Mucosa of stomach (tissue), 1 donor: ENCODE measurements around the gene FBXW7.

Experiments used
- H3K27me3 ChIP-seq: one replicate; pipeline ENCODE4 v1.7.0; 2013; ENCODE audit warnings: mild to moderate bottlenecking, low read length; ENCODE audit not compliant: control insufficient read depth, insufficient read depth
- H3K36me3 ChIP-seq: one replicate; pipeline ENCODE4 v1.7.0; 2013; ENCODE audit warnings: low read length; ENCODE audit not compliant: control insufficient read depth, insufficient read depth
- H3K4me1 ChIP-seq: one replicate; pipeline ENCODE4 v1.7.0; 2013; ENCODE audit warnings: mild to moderate bottlenecking, low read length; ENCODE audit not compliant: control insufficient read depth, insufficient read depth
- H3K4me3 ChIP-seq: one replicate; pipeline ENCODE4 v1.7.0; 2013; ENCODE audit warnings: low read length
- H3K9ac ChIP-seq: one replicate; pipeline ENCODE4 v1.7.0; 2013; ENCODE audit warnings: mild to moderate bottlenecking, low read length, moderate library complexity
- H3K9me3 ChIP-seq: one replicate; pipeline ENCODE4 v1.7.0; 2013; ENCODE audit warnings: mild to moderate bottlenecking, low read length, moderate library complexity; ENCODE audit not compliant: control insufficient read depth
- donor health status: Pancreatic carcinoma.

The FBXW7 gene

DNA sequence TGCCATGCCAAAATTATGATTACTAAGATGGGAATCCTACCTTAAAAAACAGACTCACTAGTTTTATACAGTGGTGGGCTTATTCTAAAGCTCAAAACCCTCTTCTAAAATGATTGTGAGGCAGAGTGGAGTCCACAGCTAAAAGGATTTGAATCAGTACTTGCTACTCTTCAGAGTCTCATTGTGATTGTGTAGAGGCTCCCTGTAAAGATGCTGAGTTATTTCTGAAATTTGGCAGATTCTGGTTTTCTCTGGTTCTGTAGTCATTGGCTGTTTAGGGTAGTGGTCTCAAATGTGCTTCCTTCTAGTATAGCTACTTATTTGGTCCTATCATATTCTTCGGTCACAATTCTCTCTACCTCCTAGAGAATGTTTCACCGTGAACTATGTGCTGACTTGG lies 104.1 kb downstream of the FBXW7 start:
- H3K27me3 ChIP-seq: no peaks in the 10 kb centered on the region
- no peaks in the 10 kb centered on the region for H3K36me3 ChIP-seq
- H3K4me3 ChIP-seq: no peak overlapping the region
- H3K9me3 ChIP-seq: no peaks in the 10 kb centered on the region
- no peaks in the 10 kb centered on the region for H3K4me1 ChIP-seq
- no peak overlapping the region for H3K9ac ChIP-seq

GRCh38 chr4:152431291-152431690 lies 104.6 kb downstream of the FBXW7 start:
- H3K27me3 ChIP-seq: no peaks in the 10 kb centered on the region
- H3K4me3 ChIP-seq: no peak overlapping the region
- H3K9me3 ChIP-seq: no peaks in the 10 kb centered on the region
- H3K9ac ChIP-seq: no peak overlapping the region
- H3K4me1 ChIP-seq: no peaks in the 10 kb centered on the region
- no peaks in the 10 kb centered on the region for H3K36me3 ChIP-seq

DNA sequence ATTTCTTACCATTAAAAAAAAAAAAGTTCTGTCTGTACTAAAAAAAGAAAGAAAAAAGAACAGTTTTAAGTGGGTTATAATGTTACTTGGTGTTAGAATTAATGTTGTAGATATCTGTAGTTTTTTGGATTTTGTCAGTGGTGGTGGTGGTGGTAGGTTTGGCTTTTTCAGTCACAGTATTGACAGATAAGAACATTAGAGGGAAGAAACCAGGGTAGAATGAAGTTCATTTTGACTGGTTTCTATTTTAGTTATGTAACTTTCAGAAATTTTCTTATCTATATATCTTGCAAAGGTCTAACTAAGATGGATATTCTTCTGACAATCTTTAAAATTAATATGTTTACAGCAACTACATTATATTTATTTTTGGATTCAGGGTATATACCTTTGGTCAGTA lies 105.4 kb downstream of the FBXW7 start:
- Histone ChIP-seq H3K27me3 (no peaks in the 10 kb centered on the region), H3K9me3 (no peaks in the 10 kb centered on the region), H3K9ac (no peak overlapping the region), H3K4me1 (peaks cover 5% of the 10 kb centered on the region), H3K4me3 (no peak overlapping the region), H3K36me3 (no peaks in the 10 kb centered on the region)

DNA sequence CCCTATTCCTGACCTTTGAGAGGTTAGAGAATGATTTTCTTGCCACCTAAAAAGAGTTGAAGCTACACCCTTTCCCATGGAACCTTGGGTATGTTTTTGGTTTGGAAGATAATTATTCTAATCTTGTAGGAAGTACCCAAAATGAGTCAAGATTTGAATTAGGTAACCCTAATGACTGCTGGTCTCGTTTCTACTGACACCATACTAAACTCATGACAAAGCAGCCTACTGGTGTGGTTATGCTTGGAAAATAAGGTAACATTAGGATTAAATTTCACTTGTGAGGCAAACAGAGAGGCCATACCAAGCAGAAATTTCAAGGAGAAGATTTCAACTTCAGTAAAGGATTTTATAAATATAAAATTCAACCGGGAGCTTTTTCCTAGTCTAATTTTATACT lies 107.9 kb downstream of the FBXW7 start:
- H3K9ac ChIP-seq: no peak overlapping the region

GRCh38 chr4:152424977-152425376 lies 110.9 kb downstream of the FBXW7 start:
- Histone ChIP-seq H3K27me3 (no peaks in the 10 kb centered on the region), H3K4me1 (peaks cover 5% of the 10 kb centered on the region)

More for the DNA sequence above, 107.9 kb downstream of the FBXW7 start:
- H3K36me3 ChIP-seq: no peaks in the 10 kb centered on the region
- peaks cover 5% of the 10 kb centered on the region for H3K4me1 ChIP-seq
- no peak overlapping the region for H3K4me3 ChIP-seq
- H3K27me3 ChIP-seq: no peaks in the 10 kb centered on the region
- no peaks in the 10 kb centered on the region for H3K9me3 ChIP-seq

GRCh38 chr4:152424396-152424795 lies 111.5 kb downstream of the FBXW7 start:
- no peaks in the 10 kb centered on the region for H3K27me3 ChIP-seq
- no peaks in the 10 kb centered on the region for H3K36me3 ChIP-seq
- no peaks in the 10 kb centered on the region for H3K9me3 ChIP-seq
- H3K4me1 ChIP-seq: peaks cover 5% of the 10 kb centered on the region
- no peak overlapping the region for H3K9ac ChIP-seq
- H3K4me3 ChIP-seq: no peak overlapping the region

More at GRCh38 chr4:152424977-152425376, 110.9 kb downstream of the FBXW7 start:
- Histone ChIP-seq H3K4me3 (no peak overlapping the region), H3K36me3 (no peaks in the 10 kb centered on the region), H3K9me3 (no peaks in the 10 kb centered on the region), H3K9ac (no peak overlapping the region)

DNA sequence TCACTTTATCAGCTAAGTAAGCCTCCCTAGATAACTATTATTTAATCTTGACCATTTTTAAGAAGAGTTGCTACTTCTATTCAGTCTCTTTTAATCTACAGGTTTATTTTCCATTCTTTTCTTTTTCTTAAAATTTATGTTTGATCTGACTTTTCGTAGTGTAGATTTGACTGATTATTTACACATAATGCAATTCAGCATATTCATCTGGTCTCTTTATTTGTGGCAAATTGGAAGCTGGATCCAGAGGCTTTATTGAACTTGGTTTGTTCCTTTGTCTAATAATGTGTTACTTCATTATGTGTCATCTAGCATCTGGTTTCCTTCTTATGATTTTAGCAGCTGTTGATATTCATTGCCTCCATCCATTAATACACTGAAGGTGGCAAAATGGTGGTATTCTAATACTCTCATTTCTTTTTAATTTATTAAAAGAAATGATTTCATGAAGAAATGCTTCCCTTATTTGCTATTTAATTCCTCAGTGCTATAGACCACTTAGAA lies 113.0 kb downstream of the FBXW7 start:
- Histone ChIP-seq H3K4me1 (peaks cover 5% of the 10 kb centered on the region), H3K36me3 (no peaks in the 10 kb centered on the region), H3K9ac (no peak overlapping the region), H3K4me3 (no peak overlapping the region), H3K27me3 (no peaks in the 10 kb centered on the region), H3K9me3 (no peaks in the 10 kb centered on the region)

DNA sequence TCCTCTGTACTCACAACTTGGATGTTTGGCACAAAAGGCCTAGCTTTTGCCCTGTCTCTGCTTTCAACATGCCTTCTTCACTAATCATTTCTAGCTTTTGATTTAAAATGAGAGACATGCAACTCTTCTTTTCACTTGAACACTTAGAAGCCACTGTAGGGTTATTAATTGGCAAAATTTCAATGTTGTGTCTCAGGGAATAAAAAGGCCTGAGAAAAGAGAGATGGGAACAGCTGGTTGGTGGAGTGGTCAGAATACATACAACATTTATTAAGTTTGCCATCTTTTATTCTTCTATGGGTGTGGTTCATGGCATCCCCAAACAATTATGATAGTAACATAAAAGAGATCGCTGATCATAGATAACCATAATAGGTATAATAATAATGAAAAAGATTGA lies 114.3 kb downstream of the FBXW7 start:
- Histone ChIP-seq H3K27me3 (no peaks in the 10 kb centered on the region), H3K4me3 (no peak overlapping the region), H3K9ac (no peak overlapping the region), H3K9me3 (no peaks in the 10 kb centered on the region), H3K36me3 (no peaks in the 10 kb centered on the region), H3K4me1 (peaks cover 5% of the 10 kb centered on the region)

DNA sequence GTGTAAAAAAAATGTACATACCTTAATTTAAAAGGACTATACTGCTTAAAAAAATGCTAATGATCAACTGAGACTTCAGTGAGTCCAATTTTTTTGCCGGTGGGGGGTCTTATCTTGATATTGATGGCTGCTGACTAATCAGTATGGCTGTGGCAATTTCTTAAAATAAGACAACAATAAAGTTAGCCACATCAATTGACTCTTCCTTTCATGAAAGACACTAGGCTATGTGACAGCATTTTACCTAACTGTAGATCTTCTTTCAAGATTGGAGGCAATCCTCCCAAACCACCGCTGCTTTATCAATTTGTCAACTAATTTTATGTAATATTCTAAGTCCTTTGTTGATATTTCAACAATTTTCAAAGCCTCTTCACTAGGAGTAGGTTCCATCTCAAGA lies 116.1 kb downstream of the FBXW7 start:
- Histone ChIP-seq H3K27me3 (no peaks in the 10 kb centered on the region), H3K36me3 (no peaks in the 10 kb centered on the region), H3K4me1 (no peaks in the 10 kb centered on the region), H3K4me3 (no peak overlapping the region), H3K9ac (no peak overlapping the region), H3K9me3 (no peaks in the 10 kb centered on the region)

DNA sequence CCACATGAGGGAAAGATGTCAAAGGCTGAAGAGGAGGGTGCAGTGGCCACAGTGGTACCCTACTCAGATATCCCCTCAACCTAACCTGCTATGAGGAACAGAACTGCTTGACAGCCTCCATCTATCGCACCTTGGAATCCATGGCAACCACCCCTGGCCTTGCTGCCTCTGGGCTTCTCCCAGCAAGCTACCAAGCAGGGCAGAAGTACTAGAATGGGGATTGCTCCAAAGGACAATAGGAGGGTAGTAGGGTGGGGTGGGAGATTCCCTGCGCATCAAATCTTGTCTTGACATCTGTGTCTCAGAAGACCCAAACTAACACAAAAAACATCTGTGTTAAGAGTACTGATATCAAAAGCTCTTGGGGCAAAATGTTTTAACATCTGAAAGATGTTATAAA lies 118.2 kb downstream of the FBXW7 start:
- H3K36me3 ChIP-seq: no peaks in the 10 kb centered on the region
- no peak overlapping the region for H3K9ac ChIP-seq
- no peaks in the 10 kb centered on the region for H3K9me3 ChIP-seq
- no peak overlapping the region for H3K4me3 ChIP-seq
- no peaks in the 10 kb centered on the region for H3K4me1 ChIP-seq
- no peaks in the 10 kb centered on the region for H3K27me3 ChIP-seq

- H3K4me3 ChIP-seq: no peak overlapping the region
- no peaks in the 10 kb centered on the region for H3K27me3 ChIP-seq
- H3K9ac ChIP-seq: no peak overlapping the region
- H3K36me3 ChIP-seq: no peaks in the 10 kb centered on the region
- H3K4me1 ChIP-seq: no peaks in the 10 kb centered on the region
- no peaks in the 10 kb centered on the region for H3K9me3 ChIP-seq
Observed at GRCh38 chr4:152415980-152416379, 119.9 kb downstream of the FBXW7 start.

DNA sequence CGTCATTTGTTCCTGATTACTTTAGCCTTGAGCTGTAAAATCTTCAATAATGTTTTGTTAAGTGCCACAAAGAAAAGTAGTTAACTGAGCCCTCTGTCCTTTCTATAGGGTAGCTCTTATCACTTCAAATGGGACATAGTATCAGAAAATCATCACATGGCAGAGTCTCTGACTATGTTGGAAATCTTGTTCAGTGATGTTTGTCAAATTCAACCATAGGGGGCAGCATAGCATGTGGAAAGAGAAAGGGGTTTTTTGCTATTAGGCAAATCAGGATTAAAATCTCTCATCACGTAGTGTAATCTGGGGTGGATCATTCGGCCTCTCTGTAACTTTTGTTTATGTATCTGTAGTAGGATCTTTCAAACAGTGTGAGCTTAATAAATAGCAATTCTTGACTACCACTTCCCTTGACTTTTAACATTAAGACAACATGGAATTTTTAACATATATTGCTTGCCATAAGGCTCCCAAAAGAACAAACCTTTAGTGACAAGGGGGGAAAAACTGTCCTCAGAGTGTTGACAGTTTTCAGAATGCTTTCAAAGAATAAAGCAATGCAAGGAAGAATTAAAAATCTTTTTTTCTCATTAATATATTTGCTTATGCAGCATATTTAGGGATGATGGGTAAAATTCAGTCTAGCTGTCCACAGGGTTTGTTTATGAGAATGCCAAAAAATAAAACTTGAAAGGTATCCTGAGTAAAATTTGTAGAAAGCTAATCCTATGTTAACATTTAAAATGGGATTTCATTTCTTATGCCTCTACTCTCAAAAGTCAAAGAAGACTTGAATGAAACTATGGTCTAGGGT lies 127.2 kb downstream of the FBXW7 start:
- Histone ChIP-seq H3K9ac (no peak overlapping the region), H3K36me3 (no peaks in the 10 kb centered on the region), H3K4me3 (no peak overlapping the region), H3K9me3 (no peaks in the 10 kb centered on the region), H3K4me1 (no peaks in the 10 kb centered on the region), H3K27me3 (no peaks in the 10 kb centered on the region)
